ENCODE measurements around the gene TRAPPC6A. TPM values are rescaled to one million over a fixed set of nuclear protein-coding genes. Genes with fewer than 3 reads are reported as not detected.

TRAPPC6A gene
- polyA plus RNA-seq, 2 donors = 25.9 to 26.4 TPM

GRCh38 chr19:45150751-45151281 is 27.2 kb downstream of the TRAPPC6A start:
- 38 to 46% methylated on average over 4 of the region's 4 CpGs for WGBS, 2 donors
- H3K4me3 ChIP-seq (ENCODE audit: low read depth in 1 of 2, low read length in 2 of 2) = no peak overlapping the region
- H3K9me3 ChIP-seq (ENCODE audit: control insufficient read depth in 2 of 2, insufficient read depth in 1 of 2, low read depth in 1 of 2, low read length in 1 of 2) = peaks cover 0 to 3% of the 10 kb centered on the region in 2 donors
- peaks cover 16 to 36% of the 10 kb centered on the region in 2 donors for H3K4me1 ChIP-seq (ENCODE audit: control insufficient read depth in 2 of 2, insufficient read depth in 2 of 2, low read length in 1 of 2)
- no peaks in the 10 kb centered on the region for H3K27me3 ChIP-seq (ENCODE audit: control insufficient read depth in 1 of 2, insufficient read depth in 2 of 2, low read length in 2 of 2)
- no peak overlapping the region for H3K27ac ChIP-seq (ENCODE audit: low read depth in 2 of 2, low read length in 1 of 2)
- H3K36me3 ChIP-seq (ENCODE audit: control insufficient read depth in 2 of 2, insufficient read depth in 2 of 2, low read length in 1 of 2) = peaks cover 0 to 17% of the 10 kb centered on the region in 2 donors

GRCh38 chr19:45150180-45150579 is 27.9 kb downstream of the TRAPPC6A start:
- no peak overlapping the region for H3K4me3 ChIP-seq (ENCODE audit: low read depth in 1 of 2, low read length in 2 of 2)
- WGBS, 2 donors = 88 to 92% methylated on average over 4 of the region's 4 CpGs
- H3K9me3 ChIP-seq (ENCODE audit: control insufficient read depth in 2 of 2, insufficient read depth in 1 of 2, low read depth in 1 of 2, low read length in 1 of 2) = peaks cover 0 to 3% of the 10 kb centered on the region in 2 donors
- H3K36me3 ChIP-seq (ENCODE audit: control insufficient read depth in 2 of 2, insufficient read depth in 2 of 2, low read length in 1 of 2) = peaks cover 4 to 22% of the 10 kb centered on the region in 2 donors
- H3K27me3 ChIP-seq (ENCODE audit: control insufficient read depth in 1 of 2, insufficient read depth in 2 of 2, low read length in 2 of 2) = no peaks in the 10 kb centered on the region
- no peak overlapping the region for H3K27ac ChIP-seq (ENCODE audit: low read depth in 2 of 2, low read length in 1 of 2)
- H3K4me1 ChIP-seq (ENCODE audit: control insufficient read depth in 2 of 2, insufficient read depth in 2 of 2, low read length in 1 of 2) = peaks cover 16 to 36% of the 10 kb centered on the region in 2 donors

GRCh38 chr19:45149129-45149528 is 28.9 kb downstream of the TRAPPC6A start:
- Histone ChIP-seq H3K27me3 (ENCODE audit: control insufficient read depth in 1 of 2, insufficient read depth in 2 of 2, low read length in 2 of 2) (no peaks in the 10 kb centered on the region), H3K4me3 (ENCODE audit: low read depth in 1 of 2, low read length in 2 of 2) (no peak overlapping the region), H3K27ac (ENCODE audit: low read depth in 2 of 2, low read length in 1 of 2) (no peak overlapping the region), H3K4me1 (ENCODE audit: control insufficient read depth in 2 of 2, insufficient read depth in 2 of 2, low read length in 1 of 2) (peaks cover 16 to 32% of the 10 kb centered on the region in 2 donors), H3K9me3 (ENCODE audit: control insufficient read depth in 2 of 2, insufficient read depth in 1 of 2, low read depth in 1 of 2, low read length in 1 of 2) (peaks cover 0 to 3% of the 10 kb centered on the region in 2 donors), H3K36me3 (ENCODE audit: control insufficient read depth in 2 of 2, insufficient read depth in 2 of 2, low read length in 1 of 2) (peaks cover 8 to 28% of the 10 kb centered on the region in 2 donors)
- WGBS, 2 donors = 83 to 85% methylated on average over 9 of the region's 9 CpGs

GRCh38 chr19:45147835-45148676 is 30.0 kb downstream of the TRAPPC6A start:
- WGBS, 2 donors = 81 to 85% methylated on average over 18 of the region's 18 CpGs
- Histone ChIP-seq H3K27ac (ENCODE audit: low read depth in 2 of 2, low read length in 1 of 2) (no peak overlapping the region), H3K27me3 (ENCODE audit: control insufficient read depth in 1 of 2, insufficient read depth in 2 of 2, low read length in 2 of 2) (no peaks in the 10 kb centered on the region), H3K4me1 (ENCODE audit: control insufficient read depth in 2 of 2, insufficient read depth in 2 of 2, low read length in 1 of 2) (peaks cover 8 to 26% of the 10 kb centered on the region in 2 donors), H3K36me3 (ENCODE audit: control insufficient read depth in 2 of 2, insufficient read depth in 2 of 2, low read length in 1 of 2) (peaks cover 8 to 33% of the 10 kb centered on the region in 2 donors), H3K9me3 (ENCODE audit: control insufficient read depth in 2 of 2, insufficient read depth in 1 of 2, low read depth in 1 of 2, low read length in 1 of 2) (peaks cover 0 to 5% of the 10 kb centered on the region in 2 donors), H3K4me3 (ENCODE audit: low read depth in 1 of 2, low read length in 2 of 2) (no peak overlapping the region)

DNA sequence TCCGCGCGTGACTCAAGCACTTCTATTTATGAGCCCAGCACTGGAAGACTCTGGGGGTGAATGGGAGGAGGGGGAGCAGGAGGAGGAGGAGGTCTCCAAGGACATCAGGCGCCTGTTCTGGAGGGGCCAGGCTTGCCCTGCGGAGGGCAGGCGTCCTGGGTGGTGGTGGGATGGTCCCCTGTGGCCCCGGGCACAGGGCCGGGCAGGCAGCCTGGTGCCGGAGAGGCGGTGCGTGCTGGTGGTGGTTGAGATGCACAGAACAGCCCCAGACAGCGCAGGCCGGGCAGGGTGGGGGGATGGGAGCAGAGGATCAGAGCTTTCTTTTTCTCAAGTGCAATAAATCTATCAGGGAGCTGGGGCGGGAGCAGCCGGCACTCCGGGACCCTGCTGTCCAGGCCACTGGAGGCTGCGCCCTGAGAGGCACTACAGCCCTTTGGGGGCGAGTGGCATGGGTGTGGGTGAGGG is 31.3 kb downstream of the TRAPPC6A start:
- H3K36me3 ChIP-seq (ENCODE audit: control insufficient read depth in 2 of 2, insufficient read depth in 2 of 2, low read length in 1 of 2) = peaks cover 8 to 46% of the 10 kb centered on the region in 2 donors

DNA sequence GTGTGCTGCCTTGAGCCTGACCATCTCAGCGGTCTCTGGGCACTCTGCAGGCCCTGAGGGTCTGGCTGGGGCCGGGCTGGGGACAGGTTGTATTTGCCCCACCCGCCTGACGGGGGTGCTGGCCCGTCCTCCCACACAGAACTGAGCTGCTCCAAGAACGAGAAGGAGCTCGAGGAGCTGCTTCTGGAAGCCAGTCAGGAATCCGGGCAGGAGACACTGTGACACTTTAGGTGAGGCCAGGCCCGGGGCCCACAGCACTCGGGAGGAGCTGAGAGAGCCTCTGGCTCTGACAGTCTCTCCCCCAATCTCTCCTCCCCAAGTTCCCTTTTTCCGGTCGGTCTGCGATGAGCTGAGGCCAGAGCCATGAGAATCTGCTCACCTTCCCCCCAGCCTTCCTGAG is 31.8 kb downstream of the TRAPPC6A start:
- Histone ChIP-seq H3K4me1 (ENCODE audit: control insufficient read depth in 2 of 2, insufficient read depth in 2 of 2, low read length in 1 of 2) (peaks cover 0 to 8% of the 10 kb centered on the region in 2 donors), H3K27ac (ENCODE audit: low read depth in 2 of 2, low read length in 1 of 2) (no peak overlapping the region), H3K36me3 (ENCODE audit: control insufficient read depth in 2 of 2, insufficient read depth in 2 of 2, low read length in 1 of 2) (peaks cover 8 to 51% of the 10 kb centered on the region in 2 donors), H3K4me3 (ENCODE audit: low read depth in 1 of 2, low read length in 2 of 2) (no peak overlapping the region), H3K27me3 (ENCODE audit: control insufficient read depth in 1 of 2, insufficient read depth in 2 of 2, low read length in 2 of 2) (no peaks in the 10 kb centered on the region), H3K9me3 (ENCODE audit: control insufficient read depth in 2 of 2, insufficient read depth in 1 of 2, low read depth in 1 of 2, low read length in 1 of 2) (peaks cover 0 to 2% of the 10 kb centered on the region in 2 donors)
- WGBS, 2 donors = 72 to 82% methylated on average over 13 of the region's 13 CpGs

More for the DNA sequence above, 31.3 kb downstream of the TRAPPC6A start:
- H3K4me1 ChIP-seq (ENCODE audit: control insufficient read depth in 2 of 2, insufficient read depth in 2 of 2, low read length in 1 of 2) = peaks cover 2 to 13% of the 10 kb centered on the region in 2 donors
- 89% methylated on average over 16 to 18 of the region's 18 CpGs for WGBS, 2 donors
- no peak overlapping the region for H3K27ac ChIP-seq (ENCODE audit: low read depth in 2 of 2, low read length in 1 of 2)
- no peak overlapping the region for H3K4me3 ChIP-seq (ENCODE audit: low read depth in 1 of 2, low read length in 2 of 2)
- peaks cover 0 to 2% of the 10 kb centered on the region in 2 donors for H3K9me3 ChIP-seq (ENCODE audit: control insufficient read depth in 2 of 2, insufficient read depth in 1 of 2, low read depth in 1 of 2, low read length in 1 of 2)
- no peaks in the 10 kb centered on the region for H3K27me3 ChIP-seq (ENCODE audit: control insufficient read depth in 1 of 2, insufficient read depth in 2 of 2, low read length in 2 of 2)

DNA sequence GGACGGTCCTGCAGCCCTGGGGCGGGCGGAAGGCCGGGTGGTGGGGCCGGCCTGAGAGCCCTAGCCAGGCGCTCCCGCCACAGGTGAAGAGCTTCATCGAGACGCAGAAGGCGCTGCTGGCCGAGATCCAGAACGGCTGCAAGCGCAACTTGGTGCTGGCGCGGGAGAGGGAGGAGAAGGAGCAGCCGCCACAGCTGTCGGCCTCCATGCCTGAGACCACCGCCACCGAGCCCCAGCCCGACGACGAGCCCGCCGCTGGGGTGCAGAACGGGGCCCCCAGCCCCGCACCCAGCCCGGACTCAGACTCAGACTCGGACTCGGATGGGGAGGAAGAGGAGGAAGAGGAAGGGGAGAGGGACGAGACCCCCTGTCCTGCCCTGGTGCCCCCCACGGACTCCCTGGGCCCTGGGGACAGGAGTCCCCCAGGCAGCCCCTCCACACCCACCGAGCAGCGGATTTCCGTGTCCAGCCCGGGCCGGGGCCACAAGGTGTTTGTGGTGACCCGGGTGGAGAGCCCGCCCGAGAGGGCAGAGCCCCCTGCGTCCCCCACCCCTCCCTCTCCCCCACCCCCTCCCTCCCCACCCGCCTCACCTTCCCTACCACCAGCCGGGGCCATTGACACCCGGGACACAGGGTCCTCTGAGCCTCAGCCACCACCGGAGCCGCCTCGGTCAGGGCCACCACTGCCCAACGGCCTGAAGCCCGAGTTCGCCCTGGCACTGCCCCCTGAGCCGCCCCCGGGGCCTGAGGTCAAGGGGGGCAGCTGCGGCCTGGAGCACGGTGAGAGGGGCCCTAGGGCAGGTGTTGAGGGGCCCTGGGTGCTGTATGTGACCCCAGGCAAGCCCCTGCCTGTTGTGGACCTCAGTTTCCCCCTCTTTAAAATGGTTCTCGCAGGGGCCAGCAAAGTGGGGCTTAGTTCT is 32.5 kb downstream of the TRAPPC6A start:
- Histone ChIP-seq H3K9me3 (ENCODE audit: control insufficient read depth in 2 of 2, insufficient read depth in 1 of 2, low read depth in 1 of 2, low read length in 1 of 2) (peaks cover 0 to 2% of the 10 kb centered on the region in 2 donors), H3K27ac (ENCODE audit: low read depth in 2 of 2, low read length in 1 of 2) (no peak overlapping the region), H3K4me1 (ENCODE audit: control insufficient read depth in 2 of 2, insufficient read depth in 2 of 2, low read length in 1 of 2) (peaks cover 0 to 5% of the 10 kb centered on the region in 2 donors), H3K4me3 (ENCODE audit: low read depth in 1 of 2, low read length in 2 of 2) (no peak overlapping the region), H3K27me3 (ENCODE audit: control insufficient read depth in 1 of 2, insufficient read depth in 2 of 2, low read length in 2 of 2) (no peaks in the 10 kb centered on the region), H3K36me3 (ENCODE audit: control insufficient read depth in 2 of 2, insufficient read depth in 2 of 2, low read length in 1 of 2) (peaks cover 8 to 57% of the 10 kb centered on the region in 2 donors)
- WGBS, 2 donors = 93 to 98% methylated on average over 35 to 54 of the region's 54 CpGs

DNA sequence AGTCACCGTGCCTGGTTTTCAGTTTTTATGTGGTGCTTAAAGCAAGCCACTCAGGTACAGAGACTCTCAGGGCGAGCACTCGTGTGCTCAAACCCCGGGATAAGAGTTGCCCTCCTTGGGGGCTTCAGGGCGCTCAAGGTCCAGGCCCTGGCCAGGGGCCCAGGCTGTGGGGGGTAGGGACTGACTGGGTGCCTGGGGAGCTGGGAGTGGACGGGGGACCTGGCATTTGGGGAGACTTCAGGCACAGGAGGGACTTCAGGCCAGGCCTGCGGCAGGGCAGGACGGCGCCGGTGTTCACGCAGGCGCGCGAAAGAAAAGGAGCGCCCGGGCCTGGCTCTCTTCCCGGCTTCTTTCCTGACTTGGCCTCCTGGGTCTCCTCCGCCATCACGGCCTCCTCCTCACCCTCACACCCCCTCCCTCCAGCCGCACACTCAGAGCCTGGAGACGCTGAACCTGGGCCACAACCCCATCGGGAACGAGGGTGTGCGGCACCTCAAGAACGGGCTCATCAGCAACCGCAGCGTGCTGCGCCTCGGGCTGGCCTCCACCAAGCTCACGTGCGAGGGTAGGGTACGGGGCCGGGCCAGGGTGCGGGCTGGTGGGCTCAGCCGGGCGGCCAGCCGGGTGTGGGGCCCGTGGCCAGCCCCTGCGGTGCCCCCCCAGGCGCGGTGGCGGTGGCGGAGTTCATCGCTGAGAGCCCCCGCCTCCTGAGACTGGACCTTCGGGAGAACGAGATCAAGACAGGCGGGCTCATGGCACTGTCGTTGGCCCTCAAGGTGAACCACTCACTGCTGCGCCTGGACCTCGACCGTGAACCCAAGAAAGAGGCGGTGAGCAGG is 33.4 kb downstream of the TRAPPC6A start:
- 96 to 97% methylated on average over 48 to 53 of the region's 53 CpGs for WGBS, 2 donors
- Histone ChIP-seq H3K27ac (ENCODE audit: low read depth in 2 of 2, low read length in 1 of 2) (no peak overlapping the region), H3K9me3 (ENCODE audit: control insufficient read depth in 2 of 2, insufficient read depth in 1 of 2, low read depth in 1 of 2, low read length in 1 of 2) (peaks cover 0 to 2% of the 10 kb centered on the region in 2 donors), H3K4me3 (ENCODE audit: low read depth in 1 of 2, low read length in 2 of 2) (no peak overlapping the region), H3K36me3 (ENCODE audit: control insufficient read depth in 2 of 2, insufficient read depth in 2 of 2, low read length in 1 of 2) (peaks cover 8 to 58% of the 10 kb centered on the region in 2 donors), H3K27me3 (ENCODE audit: control insufficient read depth in 1 of 2, insufficient read depth in 2 of 2, low read length in 2 of 2) (no peaks in the 10 kb centered on the region), H3K4me1 (ENCODE audit: control insufficient read depth in 2 of 2, insufficient read depth in 2 of 2, low read length in 1 of 2) (peaks cover 0 to 5% of the 10 kb centered on the region in 2 donors)
